HG03025 (cell line): ENCODE data around the gene MSH3.
"Not testable (repeated sequence)": the region's sequence is repeated elsewhere in the genome, so short reads cannot be mapped to it uniquely, and the experiment has no call there.

Experiments
- ATAC-seq: cut with Tn5 transposase; IDR thresholded peaks from one replicate; pipeline ENCODE4 v1.9.1; 2021; ENCODE audit warnings: mild to moderate bottlenecking, moderate library complexity; ENCODE audit not compliant: unreplicated experiment, low FRiP score

The MSH3 gene

DNA sequence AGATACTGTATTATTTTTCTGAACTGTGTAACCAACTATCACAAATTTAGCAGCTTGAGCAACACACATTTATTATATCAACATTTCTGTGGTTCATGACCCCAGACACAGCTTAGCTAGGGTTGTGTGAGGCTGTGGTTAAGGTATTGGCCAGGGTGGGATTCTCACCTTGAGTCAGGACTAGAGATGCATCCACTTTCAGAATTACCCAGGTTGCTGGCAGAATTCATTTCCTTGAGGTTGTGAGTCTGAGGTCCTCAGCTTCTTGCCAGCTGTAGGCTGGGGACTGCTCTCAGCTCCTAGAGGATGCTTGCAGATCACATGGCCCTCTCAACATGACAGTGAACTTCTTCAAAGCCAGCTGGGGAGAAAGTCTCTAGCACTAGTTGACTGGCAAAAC lies 183.2 kb downstream of the MSH3 start:
- no peak for ATAC-seq

DNA sequence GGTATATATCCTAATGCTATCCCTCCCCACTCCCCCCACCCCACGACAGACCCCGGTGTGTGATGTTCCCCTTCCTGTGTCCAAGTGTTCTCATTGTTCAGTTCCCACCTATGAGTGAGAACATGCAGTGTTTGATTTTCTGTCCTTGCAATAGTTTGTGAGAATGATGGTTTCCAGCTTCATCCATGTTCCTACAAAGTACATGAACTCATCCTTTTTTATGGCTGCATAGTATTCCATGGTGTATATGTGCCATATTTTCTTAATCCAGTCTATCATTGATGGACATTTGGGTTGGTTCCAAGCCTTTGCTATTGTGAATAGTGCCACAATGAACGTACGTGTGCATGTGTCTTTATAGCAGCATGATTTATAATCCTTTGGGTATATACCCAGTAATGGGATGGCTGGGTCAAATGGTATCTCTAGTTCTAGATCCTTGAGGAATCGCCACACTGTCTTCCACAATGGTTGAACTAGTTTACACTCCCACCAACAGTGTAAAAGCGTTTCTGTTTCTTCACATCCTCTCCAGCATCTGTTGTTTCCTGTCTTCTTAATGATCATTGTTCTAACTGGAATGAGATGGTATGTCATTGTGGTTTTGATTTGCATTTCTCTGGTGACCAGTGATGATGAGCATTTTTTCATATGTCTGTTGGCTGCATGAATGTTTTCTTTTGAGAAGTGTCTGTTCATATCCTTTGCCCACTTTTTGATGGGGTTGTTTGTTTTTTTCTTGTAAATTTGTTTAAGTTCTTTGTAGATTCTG lies 186.8 kb downstream of the MSH3 start:
- not testable (repeated sequence) for ATAC-seq

DNA sequence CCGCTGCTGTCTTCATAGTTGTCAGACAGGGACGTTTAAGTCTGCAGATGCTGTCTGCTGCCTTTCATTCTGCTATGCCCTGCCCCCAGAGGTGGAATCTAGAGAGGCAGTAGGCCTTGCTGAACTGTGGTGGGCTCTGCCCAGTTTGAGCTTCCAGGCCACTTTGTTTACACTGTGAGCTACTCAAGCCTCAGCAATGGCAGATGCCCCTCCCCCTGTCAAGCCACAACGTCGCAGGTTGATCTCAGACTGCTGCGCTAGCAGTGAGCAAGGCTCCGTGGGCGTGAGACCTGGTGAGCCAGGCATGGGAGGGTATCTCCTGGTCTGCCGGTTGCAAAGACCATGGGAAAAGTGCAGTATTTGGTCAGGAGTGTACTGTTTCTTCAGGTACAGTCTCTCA lies 192.0 kb downstream of the MSH3 start:
- ATAC-seq = not testable (repeated sequence)

DNA sequence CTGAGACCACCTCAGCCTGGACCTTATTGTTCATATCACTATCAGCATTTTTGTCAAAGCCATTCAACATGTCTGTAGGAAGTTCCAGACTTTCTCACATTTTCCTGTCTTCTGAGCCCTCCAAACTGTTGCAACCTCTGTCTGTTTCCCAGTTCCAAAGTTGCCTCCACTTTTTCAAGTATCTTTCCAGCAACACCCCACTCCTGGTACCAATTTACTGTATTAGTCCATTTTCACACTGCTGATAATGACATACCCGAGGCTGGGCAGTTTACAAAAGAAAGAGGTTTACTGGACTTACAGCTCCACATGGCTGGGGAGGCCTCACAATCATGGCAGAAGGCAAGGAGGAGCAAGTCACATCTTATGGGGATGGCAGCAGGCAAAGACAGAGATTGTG lies 195.7 kb downstream of the MSH3 start:
- ATAC-seq = not testable (repeated sequence)

DNA sequence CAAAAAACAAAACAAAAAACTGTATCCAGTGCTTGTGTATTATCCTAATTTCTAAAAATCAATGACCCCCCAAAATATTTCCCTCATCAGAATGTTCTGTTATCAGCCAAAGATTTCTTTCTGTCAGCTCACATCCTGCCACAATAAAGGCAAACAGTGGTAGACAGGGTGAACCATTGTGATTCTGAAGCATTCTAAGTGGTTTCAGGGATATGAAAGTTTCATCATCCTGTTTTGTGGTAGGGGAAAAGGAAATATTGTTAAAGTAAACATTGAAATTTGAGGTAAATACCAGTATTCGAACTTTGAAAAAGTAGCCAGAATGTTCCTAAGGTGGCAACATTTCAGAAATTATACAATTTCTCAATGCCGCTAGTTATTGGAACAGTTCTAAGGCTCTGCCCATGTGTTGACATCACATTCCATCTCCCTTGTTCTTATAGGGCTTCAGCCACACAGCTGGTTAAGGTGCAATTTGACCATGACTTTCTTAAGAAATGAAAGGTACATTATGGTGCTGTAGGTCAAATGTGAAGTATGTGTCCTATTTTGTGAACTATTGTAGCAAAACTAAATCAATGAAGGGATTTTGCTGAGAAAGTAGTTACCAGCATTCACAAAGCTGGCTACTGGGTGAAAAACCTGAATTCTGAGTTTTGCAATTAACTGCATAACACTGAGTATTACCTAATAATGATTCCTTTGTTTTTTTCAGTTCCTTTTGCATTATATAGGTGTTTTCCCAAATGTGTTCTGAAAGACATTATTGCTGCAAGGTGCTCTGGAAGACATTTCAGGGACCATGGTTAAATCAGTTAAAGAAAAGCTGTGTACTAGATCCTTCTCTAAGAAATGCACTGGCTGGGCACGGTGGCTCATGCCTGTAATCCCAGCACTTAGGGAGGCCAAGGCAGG lies 198.1 kb downstream of the MSH3 start:
- ATAC-seq = no peak

DNA sequence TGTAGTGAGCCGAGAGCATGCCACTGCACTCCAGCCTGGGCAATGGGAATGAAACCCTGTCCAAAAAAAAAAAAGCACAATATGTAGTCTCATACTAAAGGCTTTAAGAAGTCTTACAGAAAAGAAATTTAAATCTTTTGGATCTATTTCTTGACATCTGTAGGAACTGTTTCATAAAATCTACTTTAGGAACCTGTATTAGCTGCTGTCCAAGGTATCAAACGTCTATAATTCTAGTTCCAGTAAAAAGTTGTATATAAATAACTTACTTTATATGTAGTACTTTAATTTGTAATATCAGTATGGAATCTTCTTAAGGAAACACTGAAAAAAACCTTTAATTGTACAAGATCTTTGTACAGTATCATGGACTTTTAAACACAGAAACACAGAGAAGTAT lies 199.0 kb downstream of the MSH3 start:
- no peak for ATAC-seq

DNA sequence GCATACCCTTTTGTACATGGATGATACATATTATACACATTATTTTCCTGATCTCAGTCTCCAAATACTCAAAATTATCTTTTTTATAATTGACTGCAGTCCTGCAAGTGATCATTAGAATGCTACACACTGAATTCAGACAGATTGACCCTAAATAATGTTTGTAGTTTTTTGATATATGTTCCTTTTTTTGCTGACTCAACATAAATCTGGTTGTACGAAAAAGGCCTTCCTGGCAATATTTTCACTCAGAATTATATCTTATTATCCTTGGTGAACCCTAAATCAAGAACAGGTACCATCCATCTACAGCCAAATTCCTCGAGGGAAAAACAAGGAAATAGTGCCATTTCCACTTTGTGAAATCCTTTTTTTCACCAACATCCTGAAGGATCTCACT lies 200.1 kb downstream of the MSH3 start:
- ATAC-seq = no peak

DNA sequence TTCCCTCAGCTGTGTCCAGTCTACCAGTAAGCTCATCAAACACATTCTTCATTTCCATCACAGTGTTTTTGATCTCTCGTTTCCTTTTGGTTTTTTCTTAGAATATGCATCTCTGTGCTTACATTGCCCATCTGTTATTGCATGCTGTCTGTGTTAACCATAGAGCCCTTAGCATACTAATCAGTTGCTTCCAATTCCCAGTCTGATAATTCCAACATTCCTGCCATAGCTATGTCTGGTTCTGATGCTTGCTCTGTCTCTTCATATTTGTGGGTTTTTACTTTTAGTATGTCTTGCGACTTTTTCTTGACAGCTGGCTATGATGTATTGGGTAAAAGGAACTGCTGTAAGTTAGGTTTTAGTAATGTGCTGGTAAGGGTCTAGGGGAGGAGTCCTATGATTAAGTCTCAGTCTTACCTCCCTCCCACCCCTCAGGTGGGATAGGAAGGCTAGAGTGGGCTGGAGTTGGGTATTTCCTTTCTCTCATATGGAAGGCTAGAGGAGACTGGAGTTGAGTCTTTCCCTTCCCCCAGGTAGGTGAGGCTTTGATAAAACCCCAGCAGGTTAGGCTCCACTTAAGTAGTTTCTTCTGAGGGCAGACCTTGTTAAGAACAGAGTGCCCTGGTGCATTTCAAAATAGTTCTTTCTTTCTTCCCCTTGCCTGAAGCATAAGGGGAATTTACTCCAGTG lies 206.6 kb downstream of the MSH3 start:
- ATAC-seq = no peak

DNA sequence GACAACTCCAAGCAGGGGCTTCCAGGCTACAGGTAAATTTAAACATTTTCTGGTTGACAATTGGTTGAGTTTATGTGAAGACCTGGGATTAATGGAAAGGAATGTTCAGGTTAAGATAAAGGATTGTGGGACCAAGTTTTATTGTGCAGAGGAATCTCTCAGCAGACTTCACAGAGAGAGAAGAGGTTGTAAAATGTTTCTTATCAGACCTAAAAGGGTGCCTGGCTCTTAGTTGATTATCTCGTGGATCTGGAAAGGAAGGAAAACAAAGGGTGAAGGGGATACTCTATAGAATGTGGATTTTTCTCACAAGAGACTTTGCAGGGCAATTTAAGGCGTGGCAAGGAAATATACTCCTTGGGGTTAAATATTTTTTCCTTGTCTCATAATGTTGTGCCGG lies 209.3 kb downstream of the MSH3 start:
- no peak for ATAC-seq

DNA sequence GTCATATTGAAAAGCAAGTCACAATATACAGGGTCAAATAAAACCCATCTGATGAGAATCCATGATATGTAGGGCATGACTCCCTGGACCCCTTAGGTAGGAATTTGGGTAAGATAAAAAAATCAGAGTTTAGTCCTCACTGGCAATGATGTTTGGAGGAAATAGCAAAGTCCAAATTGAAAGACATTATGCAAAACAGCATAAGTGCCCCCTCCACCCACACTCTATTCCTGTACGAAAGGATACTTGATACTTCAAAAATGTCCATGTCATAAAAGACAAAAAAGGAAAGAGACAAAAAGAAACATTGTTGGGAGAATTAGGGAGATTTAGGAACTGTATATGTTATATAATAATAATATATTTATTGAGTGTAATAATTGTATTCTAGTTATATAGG lies 209.7 kb downstream of the MSH3 start:
- ATAC-seq = no peak

DNA sequence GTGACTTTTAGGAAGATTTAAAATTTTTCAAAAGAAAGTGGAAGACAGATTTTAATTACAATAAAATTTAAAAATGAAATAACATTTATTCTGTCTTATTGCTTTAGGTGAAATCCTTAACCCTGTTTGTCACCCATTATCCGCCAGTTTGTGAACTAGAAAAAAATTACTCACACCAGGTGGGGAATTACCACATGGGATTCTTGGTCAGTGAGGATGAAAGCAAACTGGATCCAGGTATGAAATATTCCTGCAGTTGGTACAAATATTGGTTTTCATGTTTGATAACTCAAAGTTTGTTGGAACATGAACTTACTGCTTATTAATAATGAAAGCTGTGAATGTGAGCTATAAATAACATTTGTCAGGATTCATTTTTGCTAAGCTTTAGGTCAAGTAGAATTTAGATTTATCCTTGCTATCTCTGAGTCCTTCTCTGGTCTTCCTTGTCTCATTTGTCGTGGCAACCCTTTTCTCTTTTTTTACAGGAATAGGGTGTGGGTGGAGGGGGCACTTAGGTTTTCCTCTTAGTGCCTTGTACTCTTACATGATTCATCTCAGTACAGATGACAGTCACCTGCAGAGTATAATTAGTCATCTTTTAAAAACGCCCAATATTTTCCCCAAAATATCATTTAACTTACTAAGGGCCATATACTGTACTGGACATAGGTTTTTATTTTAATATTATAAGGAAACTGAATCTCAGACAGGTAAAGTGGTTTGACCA lies 210.4 kb downstream of the MSH3 start:
- no peak for ATAC-seq

DNA sequence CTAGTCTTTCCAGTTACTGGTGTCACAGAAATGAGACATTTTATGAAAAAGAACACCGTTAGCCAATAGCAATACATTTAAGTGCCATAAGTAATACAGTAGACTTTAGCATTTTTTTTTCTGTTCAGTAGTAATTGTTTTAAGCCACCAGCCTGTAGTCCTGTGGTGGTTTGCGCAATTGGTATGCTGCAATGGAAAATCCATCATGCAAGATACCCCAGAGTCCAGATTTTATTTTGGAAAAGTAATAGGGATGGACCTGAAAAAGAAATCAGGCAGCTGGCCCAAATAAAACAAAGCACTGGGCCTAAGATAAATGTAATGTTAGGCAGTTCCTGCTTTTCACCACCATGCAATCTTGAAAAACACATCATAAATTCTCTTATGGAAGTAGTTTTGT lies 211.1 kb downstream of the MSH3 start:
- no peak for ATAC-seq

DNA sequence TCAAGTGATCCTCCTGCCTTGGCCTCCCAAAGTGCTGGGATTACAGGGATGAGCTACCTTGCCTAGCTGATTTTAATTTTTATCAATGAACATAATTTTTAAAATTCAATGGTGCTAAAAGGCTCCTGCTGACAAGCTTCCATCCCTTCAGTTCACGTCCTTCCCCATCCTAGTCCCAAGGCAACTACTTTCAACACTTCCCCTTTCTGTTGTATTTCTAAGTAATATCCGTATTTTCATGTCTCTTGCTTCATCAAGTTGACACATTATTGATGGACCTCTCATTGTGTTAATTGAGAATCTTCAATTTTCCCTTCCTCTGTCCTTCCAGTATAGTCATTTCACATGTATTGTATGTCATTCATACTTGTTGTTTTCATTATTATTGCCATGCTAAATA lies 211.9 kb downstream of the MSH3 start:
- ATAC-seq = no peak

DNA sequence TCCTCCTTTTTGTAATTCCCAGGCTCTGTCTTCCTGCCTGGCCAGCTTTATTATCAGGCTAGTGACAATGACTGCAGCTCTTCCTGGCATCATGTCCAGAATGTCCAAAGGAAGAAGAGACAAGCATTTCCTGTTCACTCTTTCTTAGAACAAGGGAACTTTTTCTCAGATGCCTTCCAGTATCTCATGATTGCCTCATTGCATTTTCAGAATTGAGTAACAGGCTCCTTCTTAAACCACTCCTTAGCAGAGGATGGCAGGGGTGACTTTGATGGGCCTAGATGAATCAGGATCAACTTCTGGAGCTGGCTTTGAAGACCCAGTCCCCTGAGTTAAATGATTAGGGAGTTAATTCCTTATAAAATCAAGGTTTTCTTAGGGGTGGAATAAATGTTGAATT lies 212.8 kb downstream of the MSH3 start:
- no peak for ATAC-seq

DNA sequence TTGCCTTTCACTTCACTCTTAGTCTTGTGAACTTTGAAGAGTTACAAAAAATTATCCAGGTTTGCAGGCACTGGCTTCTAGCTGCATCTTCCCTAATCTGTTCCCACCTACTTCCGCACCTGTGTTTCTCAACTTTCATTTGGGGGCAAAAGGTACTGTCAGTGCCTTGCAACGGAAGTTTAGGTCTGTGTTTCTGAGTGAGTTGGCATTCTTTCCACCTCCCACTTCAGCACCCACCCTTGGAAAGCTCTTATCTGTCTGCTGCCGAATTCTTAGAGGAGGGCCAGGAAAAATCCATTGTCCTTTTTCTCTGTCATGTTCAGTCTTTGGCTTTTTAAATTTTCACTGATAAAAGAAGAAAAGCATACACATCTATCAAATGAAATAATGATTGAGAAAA lies 216.0 kb downstream of the MSH3 start:
- no peak for ATAC-seq

DNA sequence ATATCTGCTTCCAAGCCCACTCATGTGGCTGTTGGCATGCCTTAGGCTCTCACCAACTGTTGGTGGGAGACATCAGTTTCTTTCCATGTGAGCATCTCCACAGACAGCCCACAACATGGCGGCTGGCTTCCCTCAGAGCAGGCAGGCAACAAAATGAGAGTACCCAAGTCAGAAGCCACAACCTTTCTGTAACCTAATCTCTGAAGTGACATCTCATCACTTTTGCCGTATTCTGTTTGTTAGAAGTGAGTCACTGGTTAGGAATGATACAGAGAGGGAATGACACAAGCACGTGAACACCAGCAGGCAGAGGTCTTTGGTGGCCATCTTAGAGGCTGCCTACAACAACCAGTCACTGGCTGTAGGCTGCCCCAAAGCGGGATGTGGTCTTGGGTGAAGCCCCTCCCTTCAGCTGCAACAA lies 217.1 kb downstream of the MSH3 start:
- ATAC-seq = no peak

DNA sequence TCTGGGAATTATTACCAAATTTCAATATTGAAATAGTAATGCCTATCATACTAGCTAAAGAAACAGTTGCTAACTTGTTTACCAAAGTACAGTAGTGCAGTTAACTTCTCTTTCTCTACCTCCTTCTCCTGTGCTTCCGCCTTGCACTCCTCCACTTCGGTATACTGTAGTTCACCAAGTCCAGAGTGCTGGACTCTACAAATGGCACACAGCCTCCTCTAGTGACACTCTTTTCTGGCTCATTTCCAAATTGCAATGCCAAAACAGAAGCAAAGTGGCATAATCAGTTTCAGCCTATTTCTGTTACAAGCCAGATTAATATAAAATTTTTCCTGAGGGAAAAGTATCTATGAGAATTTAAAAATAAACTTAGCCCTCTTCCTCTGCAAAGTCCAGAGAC lies 219.7 kb downstream of the MSH3 start:
- ATAC-seq = no peak

DNA sequence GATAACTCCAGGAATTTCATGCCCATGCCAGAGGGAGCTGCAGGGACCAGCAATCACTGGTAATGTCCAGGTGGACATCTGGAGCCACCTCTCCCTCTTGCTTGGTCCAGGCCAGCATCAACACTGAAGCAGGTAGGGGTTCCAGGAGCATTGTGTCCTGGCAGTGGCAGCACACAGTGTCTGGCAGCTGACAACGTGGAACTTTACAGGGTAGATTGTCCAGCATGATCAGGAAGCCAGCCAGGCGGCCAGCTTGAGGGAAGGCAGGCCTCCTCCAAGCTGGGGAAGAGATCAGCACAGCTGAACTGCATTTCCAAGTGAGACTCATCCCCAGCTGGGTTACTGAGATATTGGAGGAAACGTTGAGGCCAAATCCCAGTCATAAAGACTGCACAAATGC lies 223.1 kb downstream of the MSH3 start:
- ATAC-seq = no peak

DNA sequence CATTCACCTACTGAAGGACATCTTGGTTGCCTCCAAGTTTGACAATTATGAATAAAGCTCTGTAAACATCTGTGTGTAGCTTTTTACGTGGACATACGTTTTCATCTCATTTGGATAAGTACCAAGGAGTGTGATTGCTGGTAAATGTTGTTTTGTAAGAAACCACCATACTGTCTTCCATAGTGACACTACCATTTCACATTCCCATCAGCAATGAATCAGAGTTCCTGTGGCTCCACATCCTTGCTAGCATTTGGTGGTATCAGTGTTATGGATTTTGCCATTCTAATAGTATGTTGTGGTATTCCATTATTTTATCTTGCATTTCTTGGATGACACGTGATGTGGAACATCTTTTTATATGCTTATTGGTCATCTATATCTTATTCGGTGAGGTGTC lies 227.3 kb downstream of the MSH3 start:
- ATAC-seq = no peak

DNA sequence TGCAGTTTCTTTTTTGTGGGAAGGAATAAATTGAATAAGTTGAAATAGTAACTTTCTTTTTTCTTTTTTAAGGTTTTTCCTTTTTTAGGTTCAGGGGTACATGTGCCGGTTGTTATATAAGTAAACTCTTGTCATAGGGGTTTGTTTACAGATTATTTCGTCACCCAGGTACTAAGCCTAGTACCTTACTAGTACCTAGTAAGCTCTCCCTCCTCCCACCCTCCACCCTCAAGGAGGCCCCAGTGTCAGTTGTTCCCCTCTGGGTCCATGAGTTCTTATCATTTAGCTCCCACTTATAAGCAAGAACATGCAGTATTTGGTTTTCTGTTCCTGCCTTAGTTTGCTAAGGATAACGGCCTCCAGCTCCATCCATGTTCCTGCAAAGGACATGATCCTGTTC lies 228.9 kb downstream of the MSH3 start:
- ATAC-seq = not testable (repeated sequence)
